Effector CD8-positive, alpha-beta T cell (primary cell): ENCODE results near the gene GTPBP8.

ENCODE experiments used
- DNase-seq: peaks from one replicate; lab custom pipeline; 2025; lab: John Stamatoyannopoulos, UW
- total RNA-seq, 4 experiments: gene quantifications; one replicate each; lab custom pipeline; 2026; lab: John Stamatoyannopoulos, UW

Gene GTPBP8
- 17.2 to 25.7 (median 21.3) reads per million in 4 experiments for total RNA-seq

- peak; percentile 70 for DNase-seq
Observed at GRCh38 chr3:112990672-112991602, at the start of gene GTPBP8. Gene GTPBP8, plus strand, starts transcription at chr3:112990984. Its CDS starts 16 bp downstream, at chr3:112991000.

GRCh38 chr3:112948346-112948838, 42.4 kb upstream of the GTPBP8 start:
- DNase-seq: no peak

GRCh38 chr3:112956351-112956750, 34.4 kb upstream of the GTPBP8 start:
- DNase-seq: no peak

GRCh38 chr3:112958811-112959560, 31.8 kb upstream of the GTPBP8 start:
- DNase-seq: no peak

- no peak for DNase-seq
Observed at GRCh38 chr3:112963683-112964082, 27.1 kb upstream of the GTPBP8 start.

- no peak for DNase-seq
Observed at GRCh38 chr3:112965656-112966055, 25.1 kb upstream of the GTPBP8 start.

DNA sequence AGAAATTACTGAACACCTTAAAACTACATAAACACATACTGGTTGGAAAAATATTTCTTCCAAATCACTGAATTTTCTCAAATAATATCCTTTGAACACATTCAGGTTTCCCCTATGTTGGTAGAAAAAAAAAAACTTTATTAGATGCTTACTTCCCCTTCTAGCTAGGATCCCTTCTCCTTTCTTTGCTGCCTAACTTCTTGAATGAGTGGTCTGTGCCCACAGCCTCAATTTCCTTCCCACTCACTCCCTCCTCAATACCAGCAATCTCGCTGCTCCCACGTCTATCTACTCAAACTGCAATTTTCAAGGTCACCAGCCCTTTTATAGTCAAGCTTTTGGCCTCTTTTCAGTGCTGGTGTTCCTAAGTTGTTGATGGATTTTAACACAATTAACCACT, 24.2 kb upstream of the GTPBP8 start:
- no peak for DNase-seq

GRCh38 chr3:112967425-112967824, 23.4 kb upstream of the GTPBP8 start:
- DNase-seq: no peak

- no peak for DNase-seq
Observed at GRCh38 chr3:112967828-112968227, 23.0 kb upstream of the GTPBP8 start.

DNA sequence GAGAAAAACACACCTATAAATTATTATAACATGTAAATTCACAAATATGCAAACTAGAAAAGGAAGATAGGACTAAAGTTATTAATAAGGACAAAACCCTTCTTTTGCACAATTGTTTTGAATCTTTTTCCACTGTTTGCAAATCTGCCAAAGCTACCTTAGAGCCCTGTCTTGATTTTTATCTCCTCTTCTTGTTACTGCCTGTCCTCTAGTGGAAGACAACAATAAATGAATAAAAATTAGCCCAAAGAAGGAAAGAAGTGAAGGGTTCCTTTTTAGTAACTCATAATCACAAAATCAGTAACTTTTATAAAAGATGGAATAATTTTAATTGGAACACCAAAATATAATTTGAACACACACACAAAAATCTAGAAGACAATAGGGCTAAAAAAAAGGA, 18.6 kb upstream of the GTPBP8 start:
- DNase-seq: no peak

DNA sequence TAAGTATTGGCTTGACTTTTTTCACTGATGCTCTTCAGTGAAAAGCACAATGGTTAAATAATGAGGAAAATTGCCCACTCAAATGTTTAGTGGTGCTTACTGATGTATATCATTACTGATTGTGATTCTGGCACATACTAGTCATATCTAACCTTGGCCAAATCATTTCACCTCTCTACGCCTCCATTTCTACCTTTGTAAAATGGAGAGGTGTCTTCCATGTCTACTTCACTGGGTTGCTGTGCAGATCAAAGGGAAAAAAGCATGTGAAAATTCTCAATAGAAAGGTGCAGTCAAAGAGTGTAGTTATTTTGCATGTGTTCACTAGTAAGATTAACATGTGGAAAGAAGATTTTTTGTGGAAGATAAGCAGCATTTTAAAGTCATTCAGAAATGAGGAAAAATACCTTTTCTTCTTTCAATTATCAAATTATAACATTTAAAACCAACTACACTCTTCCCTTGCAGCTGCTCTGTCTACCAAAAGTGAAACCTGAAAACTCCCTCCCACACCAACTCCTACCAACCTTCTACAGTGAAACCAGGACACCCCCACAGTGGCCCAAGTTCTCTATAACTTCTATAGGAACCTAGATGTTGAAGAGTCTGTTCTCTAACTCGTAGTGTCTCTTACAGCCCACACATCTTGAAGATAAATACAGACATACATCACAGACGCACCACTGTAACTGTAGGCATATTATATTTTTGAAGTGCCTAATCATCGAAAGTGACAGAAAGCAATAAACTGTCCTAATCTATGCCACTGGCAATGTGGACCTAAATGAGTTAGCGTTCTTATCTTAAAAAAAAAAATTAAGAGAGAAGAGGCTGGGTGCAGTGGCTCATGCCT, 17.2 kb upstream of the GTPBP8 start:
- DNase-seq: no peak

- no peak for DNase-seq
Observed at GRCh38 chr3:112974178-112974517, 16.6 kb upstream of the GTPBP8 start.

DNA sequence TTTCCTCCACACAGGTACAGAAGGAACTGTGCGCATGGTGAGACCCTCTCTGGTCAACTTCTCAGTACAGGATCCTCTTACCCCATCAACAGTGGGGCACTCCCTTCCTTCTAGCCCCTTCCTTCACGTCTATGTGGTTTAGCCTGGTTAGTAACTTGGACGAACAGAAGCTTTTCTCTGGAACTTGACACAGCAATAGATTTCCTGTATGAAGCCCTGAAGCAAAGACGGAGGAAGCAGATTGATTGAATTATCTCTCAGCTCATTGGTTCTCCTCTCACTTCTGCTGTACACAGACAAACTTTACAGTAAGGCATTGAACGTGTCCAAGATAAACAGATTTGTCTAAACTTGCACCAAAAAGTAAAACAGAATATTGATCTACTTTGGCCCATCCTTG, 15.9 kb upstream of the GTPBP8 start, which contains the start of gene CD200R1:
TSS of gene CD200R1 (minus strand) at position 210 of the 400 bp plus-strand sequence. CDS start 246 bp downstream, outside the sequence.
- no peak for DNase-seq

- no peak for DNase-seq
Observed at GRCh38 chr3:112976001-112976400, 14.8 kb upstream of the GTPBP8 start.

GRCh38 chr3:112976953-112977352, 13.8 kb upstream of the GTPBP8 start:
- DNase-seq: no peak

DNA sequence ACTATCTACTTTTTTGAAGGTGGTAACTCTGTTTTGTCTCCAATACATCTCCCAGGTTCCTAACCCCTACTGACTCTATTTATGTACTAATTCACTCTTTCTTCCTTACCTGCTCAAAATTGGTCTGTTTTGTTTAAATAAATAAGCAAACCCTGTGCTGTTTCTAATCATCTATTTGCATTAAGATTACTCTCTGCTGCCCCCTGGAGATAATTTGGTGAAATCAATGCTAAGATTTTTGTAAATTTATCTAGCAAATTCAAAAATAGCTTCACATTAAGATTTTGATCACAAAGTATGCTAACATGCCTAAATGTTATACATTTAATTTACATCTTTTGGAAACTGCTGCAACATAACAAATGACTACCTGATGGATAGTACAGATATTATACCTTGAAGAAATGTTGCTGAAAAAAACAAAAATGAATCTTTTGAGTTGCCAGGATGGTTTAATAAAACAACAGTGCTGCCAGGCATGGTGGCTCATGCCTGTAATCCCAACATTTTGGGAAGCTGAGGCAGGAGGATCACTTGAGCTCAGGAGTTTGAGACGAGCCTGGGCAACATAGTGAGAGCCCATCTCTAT, 11.4 kb upstream of the GTPBP8 start:
- no peak for DNase-seq

DNA sequence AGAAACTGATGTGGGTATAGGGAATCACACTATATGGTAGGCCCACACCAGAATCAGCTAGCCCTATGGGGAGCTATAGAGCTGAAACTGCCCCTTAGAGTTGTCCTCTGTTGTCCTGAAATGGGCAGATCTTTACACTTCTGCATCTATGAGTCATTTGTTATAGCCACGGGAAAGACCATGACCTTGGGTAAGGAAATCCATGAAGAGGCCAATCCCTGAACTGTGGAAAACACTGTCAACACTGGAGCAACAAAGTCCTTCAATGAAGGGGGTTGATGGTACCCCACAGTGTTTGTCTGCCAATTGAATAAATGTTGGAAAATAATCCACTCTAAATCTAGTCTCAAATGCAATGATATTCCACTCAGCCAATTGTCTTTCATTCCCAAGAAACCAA, 10.7 kb upstream of the GTPBP8 start:
- no peak for DNase-seq

GRCh38 chr3:112982710-112983109, 8.1 kb upstream of the GTPBP8 start:
- DNase-seq: no peak

- DNase-seq: no peak
Observed at GRCh38 chr3:112984485-112984884, 6.3 kb upstream of the GTPBP8 start.

- DNase-seq: no peak
Observed at GRCh38 chr3:112987710-112988334, 3.0 kb upstream of the GTPBP8 start.

GRCh38 chr3:112995800-112996199, 5.0 kb downstream of the GTPBP8 start:
- no peak for DNase-seq
